Neural progenitor cell (in vitro differentiated cells): ENCODE measurements around the gene RHOD. TPM values are rescaled to one million over a fixed set of nuclear protein-coding genes. Genes with fewer than 3 reads are reported as not detected.

Experiments used
- DNase-seq: peaks from one replicate; pipeline ENCODE4 v3.0.0-alpha.2; 2016; ENCODE audit warnings: low spot score
- H2AFZ ChIP-seq: fragments of 200-600 bp; sonication (generic); replicated peaks from 2 replicates; pipeline ENCODE4 v1.6.1; 2016; ENCODE audit warnings: antibody characterized with exemption
- H3F3A ChIP-seq: fragments of 200-600 bp; sonication (generic); 2 replicates; pipeline ENCODE4 v1.6.1; 2016; ENCODE audit warnings: antibody characterized with exemption, low read depth
- H3K27ac ChIP-seq: fragments of 200-600 bp; sonication (generic); 2 replicates; pipeline ENCODE4 v1.5.1; 2016; ENCODE audit warnings: mild to moderate bottlenecking
- H3K27me3 ChIP-seq: fragments of 200-600 bp; sonication (generic); 2 replicates; pipeline ENCODE4 v1.6.1; 2016; ENCODE audit warnings: mild to moderate bottlenecking, moderate library complexity
- H3K36me3 ChIP-seq: fragments of 200-600 bp; sonication (generic); 2 replicates; pipeline ENCODE4 v1.5.1; 2016
- H3K4me1 ChIP-seq: fragments of 200-600 bp; sonication (generic); 2 replicates; pipeline ENCODE4 v1.6.1; 2016; ENCODE audit warnings: mixed run types
- H3K4me2 ChIP-seq: fragments of 200-600 bp; sonication (generic); 2 replicates; pipeline ENCODE4 v1.6.1; 2016
- H3K4me3 ChIP-seq: fragments of 200-600 bp; sonication (generic); 2 replicates; pipeline ENCODE4 v1.5.1; 2016
- H3K79me2 ChIP-seq: fragments of 200-600 bp; sonication (generic); 2 replicates; pipeline ENCODE4 v1.6.1; 2016; ENCODE audit warnings: low read depth
- H3K9ac ChIP-seq: fragments of 200-600 bp; sonication (generic); 2 replicates; pipeline ENCODE4 v1.6.1; 2016
- H3K9me3 ChIP-seq: fragments of 200-600 bp; sonication (generic); 2 replicates; pipeline ENCODE4 v1.5.1; 2016; ENCODE audit warnings: low read depth
- H4K20me1 ChIP-seq: fragments of 200-600 bp; sonication (generic); 2 replicates; pipeline ENCODE4 v1.6.1; 2016; ENCODE audit warnings: low read depth
- H3K27ac Mint-ChIP-seq: 3 replicates; pipeline ENCODE4 v1.8.0; 2021; ENCODE audit warnings: mixed read lengths
- H3K27me3 Mint-ChIP-seq: 2 replicates; pipeline ENCODE4 v1.8.0; 2022; ENCODE audit warnings: low read depth, mild to moderate bottlenecking, inconsistent platforms, moderate library complexity, mixed read lengths; ENCODE audit not compliant: insufficient read depth
- H3K36me3 Mint-ChIP-seq: 3 replicates; pipeline ENCODE4 v1.8.0; 2021; ENCODE audit warnings: mixed read lengths
- H3K4me1 Mint-ChIP-seq: 3 replicates; pipeline ENCODE4 v1.8.0; 2021; ENCODE audit warnings: mixed read lengths
- H3K4me3 Mint-ChIP-seq: 3 replicates; pipeline ENCODE4 v1.8.0; 2021; ENCODE audit warnings: mild to moderate bottlenecking, moderate library complexity, mixed read lengths
- H3K9me3 Mint-ChIP-seq: 3 replicates; pipeline ENCODE4 v1.8.0; 2020; ENCODE audit warnings: mixed read lengths
- EZH2 ChIP-seq: fragments of 200-600 bp; sonication (generic); IDR thresholded peaks from 2 replicates; pipeline ENCODE4 v1.6.1; 2017; ENCODE audit warnings: antibody characterized with exemption, mild to moderate bottlenecking, moderate library complexity
- EZH2phosphoT487 ChIP-seq: fragments of 200-600 bp; sonication (generic); IDR thresholded peaks from 2 replicates; pipeline ENCODE4 v1.6.1; 2017; ENCODE audit warnings: antibody characterized with exemption
- total RNA-seq: library from RNA; depleted of rRNA; stranded (reverse); fragments of >200 nt; gene quantifications from 2 replicates; pipeline ENCODE4 v1.2.3, GENCODE V29; 2015; ENCODE audit warnings: low replicate concordance
- TF ChIP-seq, protein P1 (sequence below): fragments of 200-600 bp; sonication (generic); IDR thresholded peaks from 2 replicates; pipeline ENCODE4 v1.5.1; 2017; ENCODE audit warnings: antibody characterized with exemption, mild to moderate bottlenecking

RHOD gene
- total RNA-seq, 1 donor from 2014 or later, result 6.6 TPM

DNA sequence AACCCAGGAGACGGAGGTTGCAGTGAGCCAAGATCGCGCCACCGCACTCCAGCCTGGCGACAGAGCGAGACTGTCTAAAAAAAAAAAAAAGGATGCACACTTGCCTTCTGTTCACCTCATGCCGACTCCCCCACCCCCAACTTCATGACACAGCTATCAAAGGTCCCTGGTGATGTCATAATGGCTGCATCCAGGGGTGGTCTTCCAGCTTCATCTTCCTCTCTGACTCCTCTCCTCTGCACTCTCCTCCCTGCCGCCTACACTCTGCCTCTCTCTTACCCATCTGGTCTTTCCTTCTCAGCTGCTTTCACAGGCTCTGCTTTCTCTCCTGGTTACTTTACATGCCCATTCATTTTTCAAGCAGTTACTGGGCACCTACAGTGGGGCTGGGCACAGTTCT, 46.0 kb downstream of the RHOD start:
- H3K4me1 ChIP-seq, result no peaks in the 10 kb centered on the region
- H3K4me3 Mint-ChIP-seq, result no peak overlapping the region
- peaks cover 14% of the 10 kb centered on the region for H3K27me3 Mint-ChIP-seq
- H3K4me2 ChIP-seq, result no peak overlapping the region
- no peaks in the 10 kb centered on the region for H3K9me3 ChIP-seq
- H2AFZ ChIP-seq, result no peak overlapping the region
- H3K4me1 Mint-ChIP-seq, result peaks cover 16% of the 10 kb centered on the region
- H3K79me2 ChIP-seq, result no peaks in the 10 kb centered on the region
- no peak overlapping the region for H3K9ac ChIP-seq
- H3K4me3 ChIP-seq, result no peak overlapping the region
- H3F3A ChIP-seq, result no peaks in the 10 kb centered on the region
- no peaks in the 10 kb centered on the region for H4K20me1 ChIP-seq
- H3K9me3 Mint-ChIP-seq, result no peaks in the 10 kb centered on the region
- H3K27ac Mint-ChIP-seq, result peak overlapping the region; percentile 51
- TF ChIP-seq, protein P1, sequence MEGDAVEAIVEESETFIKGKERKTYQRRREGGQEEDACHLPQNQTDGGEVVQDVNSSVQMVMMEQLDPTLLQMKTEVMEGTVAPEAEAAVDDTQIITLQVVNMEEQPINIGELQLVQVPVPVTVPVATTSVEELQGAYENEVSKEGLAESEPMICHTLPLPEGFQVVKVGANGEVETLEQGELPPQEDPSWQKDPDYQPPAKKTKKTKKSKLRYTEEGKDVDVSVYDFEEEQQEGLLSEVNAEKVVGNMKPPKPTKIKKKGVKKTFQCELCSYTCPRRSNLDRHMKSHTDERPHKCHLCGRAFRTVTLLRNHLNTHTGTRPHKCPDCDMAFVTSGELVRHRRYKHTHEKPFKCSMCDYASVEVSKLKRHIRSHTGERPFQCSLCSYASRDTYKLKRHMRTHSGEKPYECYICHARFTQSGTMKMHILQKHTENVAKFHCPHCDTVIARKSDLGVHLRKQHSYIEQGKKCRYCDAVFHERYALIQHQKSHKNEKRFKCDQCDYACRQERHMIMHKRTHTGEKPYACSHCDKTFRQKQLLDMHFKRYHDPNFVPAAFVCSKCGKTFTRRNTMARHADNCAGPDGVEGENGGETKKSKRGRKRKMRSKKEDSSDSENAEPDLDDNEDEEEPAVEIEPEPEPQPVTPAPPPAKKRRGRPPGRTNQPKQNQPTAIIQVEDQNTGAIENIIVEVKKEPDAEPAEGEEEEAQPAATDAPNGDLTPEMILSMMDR, result no peak
- no peak for TF ChIP-seq EZH2
- TF ChIP-seq EZH2phosphoT487, result no peak
- no peaks in the 10 kb centered on the region for H3K36me3 Mint-ChIP-seq
- no peaks in the 10 kb centered on the region for H3K27me3 ChIP-seq
- H3K27ac ChIP-seq, result no peak overlapping the region
- H3K36me3 ChIP-seq, result no peaks in the 10 kb centered on the region
- DNase-seq, result no peak

DNA sequence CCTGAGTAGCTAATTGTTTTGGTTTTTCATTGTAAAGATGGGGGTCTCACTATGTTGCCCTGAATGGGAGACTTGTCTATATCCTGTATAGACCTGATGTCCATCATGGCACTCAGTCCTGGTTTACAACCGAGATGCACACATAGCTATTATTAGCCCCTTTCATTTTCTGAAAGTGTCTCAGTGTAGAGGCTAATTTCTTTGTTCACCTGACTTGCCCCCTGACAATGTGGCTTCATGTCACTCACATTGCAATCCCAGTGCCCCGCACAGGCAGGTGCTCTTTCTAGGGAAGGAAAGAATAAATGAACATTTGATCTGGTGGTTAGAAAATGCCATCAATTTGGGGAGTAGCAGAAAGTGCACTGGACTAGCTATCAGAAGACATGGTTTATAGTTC, 49.3 kb downstream of the RHOD start:
- Mint-ChIP-seq H3K36me3 (no peaks in the 10 kb centered on the region), H3K9me3 (no peaks in the 10 kb centered on the region)

DNA sequence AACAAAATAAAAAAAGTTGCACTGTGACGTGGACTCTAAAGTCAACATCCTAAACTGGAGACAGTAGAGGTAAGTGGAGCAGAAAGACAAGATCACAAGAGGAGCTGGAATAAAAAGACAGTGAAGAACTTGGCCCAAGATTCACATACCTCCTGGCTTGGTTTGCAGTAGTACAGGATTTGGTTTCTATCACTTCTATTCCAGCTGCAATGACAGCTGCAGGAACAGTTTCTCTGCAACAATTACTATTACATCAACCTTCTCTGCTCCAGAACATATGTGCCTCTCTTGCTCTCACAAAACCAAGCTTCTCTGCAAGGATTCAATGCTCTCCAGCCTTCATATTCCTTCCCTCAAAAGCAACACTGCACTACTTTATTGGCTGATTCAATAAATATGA, 54.6 kb downstream of the RHOD start:
- DNase-seq, result no peak
- Histone ChIP-seq H3F3A (peaks cover 8% of the 10 kb centered on the region), H4K20me1 (no peaks in the 10 kb centered on the region), H3K4me1 (no peaks in the 10 kb centered on the region), H3K79me2 (no peaks in the 10 kb centered on the region), H3K36me3 (no peaks in the 10 kb centered on the region), H3K4me3 (no peak overlapping the region), H3K9ac (no peak overlapping the region), H2AFZ (no peak overlapping the region), H3K9me3 (no peaks in the 10 kb centered on the region), H3K27me3 (no peaks in the 10 kb centered on the region), H3K27ac (no peak overlapping the region), H3K4me2 (no peak overlapping the region)
- Mint-ChIP-seq H3K4me1 (peaks cover 2% of the 10 kb centered on the region), H3K9me3 (no peaks in the 10 kb centered on the region), H3K36me3 (no peaks in the 10 kb centered on the region), H3K4me3 (no peak overlapping the region), H3K27me3 (peaks cover 3% of the 10 kb centered on the region), H3K27ac (no peak overlapping the region)
- TF ChIP-seq EZH2 (no peak), EZH2phosphoT487 (no peak)
- TF ChIP-seq, protein P1, result no peak

More for the DNA sequence above, 49.3 kb downstream of the RHOD start:
- Mint-ChIP-seq H3K27me3 (peaks cover 8% of the 10 kb centered on the region), H3K4me3 (no peak overlapping the region), H3K4me1 (peaks cover 16% of the 10 kb centered on the region), H3K27ac (no peak overlapping the region)
- no peaks in the 10 kb centered on the region for H4K20me1 ChIP-seq
- H3K4me3 ChIP-seq, result no peak overlapping the region
- H3F3A ChIP-seq, result no peaks in the 10 kb centered on the region
- no peak overlapping the region for H3K9ac ChIP-seq
- H2AFZ ChIP-seq, result no peak overlapping the region
- TF ChIP-seq EZH2phosphoT487, result no peak
- TF ChIP-seq, protein P1, result no peak
- no peak for TF ChIP-seq EZH2
- no peak overlapping the region for H3K27ac ChIP-seq
- no peaks in the 10 kb centered on the region for H3K9me3 ChIP-seq
- no peak overlapping the region for H3K4me2 ChIP-seq
- no peaks in the 10 kb centered on the region for H3K4me1 ChIP-seq
- no peaks in the 10 kb centered on the region for H3K79me2 ChIP-seq
- no peaks in the 10 kb centered on the region for H3K27me3 ChIP-seq
- H3K36me3 ChIP-seq, result no peaks in the 10 kb centered on the region
- DNase-seq, result no peak
